IMR-90 (cell line): ENCODE results near the gene SARS2. TPM values are rescaled to one million over a fixed set of nuclear protein-coding genes. Genes with fewer than 3 reads are reported as not detected.

Experiments
- ATAC-seq: fragments of 200-7000 bp; cut with Tn5 transposase; 2 replicates; pipeline ENCODE4 v1.9.1; 2020; ENCODE audit warnings: low read depth, mild to moderate bottlenecking, moderate library complexity
- BruUV-seq: library from RNA; stranded (reverse); fragments of 400-500 nt; replicated peaks from 2 replicates; lab custom pipeline; 2021; lab: Mats Ljungman, UMichigan
- CTCF ChIA-PET: fragments of 300-600 bp; formaldehyde crosslinking; extraction: SDS; loops from one replicate; lab custom pipeline; 2021; ENCODE audit warnings: antibody characterized with exemption; lab: Yijun Ruan, JAX
- POLR2A ChIA-PET: fragments of 300-600 bp; sonication (Branson Sonifier 250); formaldehyde crosslinking; loops from one replicate; lab custom pipeline; 2022; ENCODE audit warnings: antibody characterized with exemption; ENCODE audit not compliant: unreplicated experiment; lab: Charles Lee
- DNase-seq: peaks from one replicate; pipeline ENCODE4 v3.0.0; 2013
- H2AFZ ChIP-seq: replicated peaks from 2 replicates; pipeline ENCODE3; 2013; ENCODE audit warnings: low read length, mild to moderate bottlenecking; ENCODE audit not compliant: poor library complexity
- H2AK5ac ChIP-seq: 2 replicates; pipeline ENCODE4 v1.6.1; 2013; ENCODE audit warnings: low read depth, low read length, inconsistent platforms
- H2AK9ac ChIP-seq: replicated peaks from 2 replicates; pipeline ENCODE3; 2013; ENCODE audit warnings: mild to moderate bottlenecking, low read depth, low read length, moderate library complexity; ENCODE audit not compliant: poor library complexity
- H2BK120ac ChIP-seq: 2 replicates; pipeline ENCODE4 v1.6.1; 2013; ENCODE audit warnings: low read depth, low read length, inconsistent platforms
- H2BK15ac ChIP-seq: 3 replicates; pipeline ENCODE4 v1.6.1; 2013; ENCODE audit warnings: low read depth, low read length, inconsistent platforms
- H2BK20ac ChIP-seq: 2 replicates; pipeline ENCODE4 v1.6.1; 2013; ENCODE audit warnings: low read depth, mild to moderate bottlenecking, inconsistent platforms, low read length, moderate library complexity
- H2BK5ac ChIP-seq: 2 replicates; pipeline ENCODE4 v1.6.1; 2013; ENCODE audit warnings: mild to moderate bottlenecking, low read depth, low read length, inconsistent platforms; ENCODE audit not compliant: poor library complexity, severe bottlenecking
- H3K14ac ChIP-seq: replicated peaks from 2 replicates; pipeline ENCODE4 v1.6.1; 2013; ENCODE audit warnings: low read depth, low read length, inconsistent platforms
- H3K18ac ChIP-seq: 2 replicates; pipeline ENCODE4 v1.6.1; 2013; ENCODE audit warnings: low read depth, low read length, control low read depth
- H3K23ac ChIP-seq: 2 replicates; pipeline ENCODE4 v1.6.1; 2013; ENCODE audit warnings: low read depth, low read length, inconsistent platforms
- H3K27ac ChIP-seq: 2 replicates; pipeline ENCODE4 v1.5.1; 2013; ENCODE audit warnings: mild to moderate bottlenecking, control low read depth, low read length; ENCODE audit not compliant: insufficient read depth
- H3K27me3 ChIP-seq: 2 replicates; pipeline ENCODE4 v1.6.1; 2013; ENCODE audit warnings: low read length; ENCODE audit not compliant: control insufficient read depth, insufficient read depth
- H3K36me3 ChIP-seq: 2 replicates; pipeline ENCODE4 v1.6.1; 2013; ENCODE audit warnings: low read length, mixed read lengths; ENCODE audit not compliant: control insufficient read depth, insufficient read depth
- H3K4ac ChIP-seq: 2 replicates; pipeline ENCODE4 v1.6.1; 2013; ENCODE audit warnings: low read depth, low read length, inconsistent platforms
- H3K4me1 ChIP-seq: 2 replicates; pipeline ENCODE4 v1.6.1; 2013; ENCODE audit warnings: low read length, mixed read lengths; ENCODE audit not compliant: control insufficient read depth, insufficient read depth
- H3K4me2 ChIP-seq: 2 replicates; pipeline ENCODE4 v1.6.1; 2013; ENCODE audit warnings: low read depth, mild to moderate bottlenecking, control low read depth, low read length, moderate library complexity
- H3K4me3 ChIP-seq: 2 replicates; pipeline ENCODE4 v1.5.1; 2013; ENCODE audit warnings: low read depth, mild to moderate bottlenecking, control low read depth, low read length, moderate library complexity; ENCODE audit not compliant: insufficient read depth
- H3K56ac ChIP-seq: 2 replicates; pipeline ENCODE4 v1.6.1; 2013; ENCODE audit warnings: low read length, inconsistent platforms; ENCODE audit not compliant: insufficient read depth; ENCODE audit errors: extremely low read depth
- H3K79me1 ChIP-seq, 2 experiments: 2 replicates each; pipeline ENCODE4 v1.6.1; 2013; ENCODE audit warnings: low read length in 2 of 2, inconsistent platforms in 1 of 2, low read depth in 1 of 2
- H3K9ac ChIP-seq: 2 replicates; pipeline ENCODE4 v1.6.1; 2013; ENCODE audit warnings: low read depth, low read length, control low read depth
- H3K9me1 ChIP-seq: 2 replicates; pipeline ENCODE4 v1.6.1; 2013; ENCODE audit warnings: low read length, inconsistent platforms; ENCODE audit not compliant: insufficient read depth
- H3K9me3 ChIP-seq: 2 replicates; pipeline ENCODE4 v1.6.1; 2013; ENCODE audit warnings: low read length; ENCODE audit not compliant: control insufficient read depth, insufficient read depth
- H4K20me1 ChIP-seq: 2 replicates; pipeline ENCODE4 v1.6.1; 2013; ENCODE audit warnings: low read length, inconsistent platforms; ENCODE audit not compliant: insufficient read depth
- H4K5ac ChIP-seq: 2 replicates; pipeline ENCODE4 v1.6.1; 2013; ENCODE audit warnings: mild to moderate bottlenecking, low read depth, low read length, control low read depth
- H4K8ac ChIP-seq, 2 experiments: 2 replicates each; pipeline ENCODE4 v1.6.1; 2013; ENCODE audit warnings: low read depth in 2 of 2, low read length in 2 of 2, control low read depth in 1 of 2, inconsistent platforms in 1 of 2
- H4K91ac ChIP-seq: 2 replicates; pipeline ENCODE4 v1.6.1; 2013; ENCODE audit warnings: low read depth, low read length, inconsistent platforms; ENCODE audit not compliant: insufficient read depth
- BHLHE40 ChIP-seq: fragments of 150-350 bp; IDR thresholded peaks from 2 replicates; pipeline ENCODE4 v1.6.1; 2016; ENCODE audit warnings: mild to moderate bottlenecking, low read depth, low read length
- CEBPB ChIP-seq: IDR thresholded peaks from 2 replicates; pipeline ENCODE4 v1.6.1; 2012; ENCODE audit warnings: low read depth, low read length, improper control_type of control experiment
- CHD1 ChIP-seq: IDR thresholded peaks from 2 replicates; pipeline ENCODE4 v1.6.1; 2012; ENCODE audit warnings: low read depth, low read length, improper control_type of control experiment
- FOS ChIP-seq: fragments of 150-350 bp; IDR thresholded peaks from 2 replicates; pipeline ENCODE4 v1.6.1; 2016; ENCODE audit warnings: low read depth, low read length
- MAFK ChIP-seq: IDR thresholded peaks from 2 replicates; pipeline ENCODE4 v1.6.1; 2012; ENCODE audit warnings: low read depth, low read length, improper control_type of control experiment
- MAZ ChIP-seq: IDR thresholded peaks from 2 replicates; pipeline ENCODE4 v1.6.1; 2012; ENCODE audit warnings: low read depth, mild to moderate bottlenecking, low read length, improper control_type of control experiment, moderate library complexity, borderline replicate concordance
- NFE2L2 ChIP-seq: fragments of 150-350 bp; IDR thresholded peaks from 2 replicates; pipeline ENCODE4 v1.6.1; 2016; ENCODE audit warnings: low read depth, mild to moderate bottlenecking, low read length
- RAD21 ChIP-seq: IDR thresholded peaks from 2 replicates; pipeline ENCODE4 v1.6.1; 2012; ENCODE audit warnings: low read length, improper control_type of control experiment
- RCOR1 ChIP-seq: IDR thresholded peaks from 2 replicates; pipeline ENCODE4 v1.6.1; 2012; ENCODE audit warnings: mild to moderate bottlenecking, low read length, improper control_type of control experiment; ENCODE audit not compliant: insufficient replicate concordance
- RFX5 ChIP-seq: IDR thresholded peaks from 2 replicates; pipeline ENCODE4 v1.8.0; 2012; ENCODE audit warnings: low read depth, mild to moderate bottlenecking, low read length, moderate library complexity
- SMC3 ChIP-seq: fragments of 150-350 bp; IDR thresholded peaks from 2 replicates; pipeline ENCODE4 v1.6.1; 2016; ENCODE audit warnings: low read depth, mild to moderate bottlenecking, antibody characterized with exemption, low read length, moderate library complexity
- USF2 ChIP-seq: fragments of 150-350 bp; IDR thresholded peaks from 2 replicates; pipeline ENCODE4 v1.6.1; 2017; ENCODE audit warnings: mild to moderate bottlenecking, antibody characterized with exemption, low read length, low read depth
- WGBS, 2 experiments: methylation state at CpG; one replicate each; pipeline versions ENCODE4 v1.1.5 to v1.1.7; 2013; ENCODE audit warnings: missing lambda C conversion rate in 2 of 2; ENCODE audit not compliant: insufficient read length in 1 of 2; ENCODE audit errors: extremely low coverage in 2 of 2; 5-methylcytosine and 5-hydroxymethylcytosine counted together
- dilution Hi-C: fragments of 300-500 bp; cut with HindIII; formaldehyde crosslinking; loops from one replicate; pipeline ENCODE4 v1.14.3; 2018; ENCODE audit warnings: low sequenced_read_pairs; ENCODE audit not compliant: unreplicated experiment
- in situ Hi-C: fragments of 300-500 bp; cut with MboI; formaldehyde crosslinking; loops from 3 replicates; pipeline ENCODE4 v1.14.3; 2019; ENCODE audit warnings: low sequenced_read_pairs, inconsistent platforms, mixed read lengths
- intact Hi-C: fragments of 100-400 bp; cut with micrococcal nuclease; formaldehyde crosslinking; loops from 2 replicates; pipeline ENCODE4 v1.10.0; 2022
- polyA plus RNA-seq, 3 experiments: library from polyadenylated mRNA; depleted of rRNA; stranded (reverse); fragments of >200 nt; gene quantifications; 2 replicates each; pipeline ENCODE4 v1.2.3, GENCODE V29; 2012; ENCODE audit warnings: low replicate concordance in 1 of 3
- total RNA-seq: library from RNA; depleted of rRNA; stranded (reverse); fragments of >200 nt; gene quantifications from 2 replicates; pipeline ENCODE4 v1.2.3, GENCODE V29; 2012

SARS2 gene
- total and polyA plus RNA-seq, 2 of the 4 experiments (the other 2 are of a cell fraction): 10.8 to 33.4 TPM

GRCh38 chr19:38974624-38975213, 44.2 kb upstream of the SARS2 start:
- Histone ChIP-seq H3K9ac (peak overlapping the region; percentile 40), H2AFZ (peak overlapping the region; percentile 97), H3K4ac (peak overlapping the region; percentile 67), H4K91ac (peak overlapping the region; percentile 59), H3K56ac (peak overlapping the region; percentile 58), H2AK9ac (peak overlapping the region; percentile 93), H3K4me2 (peak overlapping the region; percentile 57), H3K14ac (peak overlapping the region; percentile 75; the same call in 1 of the 2 replicates), H3K79me1 (peaks cover 12 to 26% of the 10 kb centered on the region in 2 experiments; a peak in 3 of 4 replicates), H3K9me1 (0 out of 2 replicates have a peak, but pooled peaks cover 4% of the 10 kb centered on the region), H3K9me3 (no peaks in the 10 kb centered on the region), H3K27me3 (no peaks in the 10 kb centered on the region), H3K27ac (peak overlapping the region; percentile 78), H2BK15ac (no peak overlapping the region), H2AK5ac (no peak overlapping the region), H2BK120ac (peak overlapping the region; percentile 51; the same call in 1 of the 2 replicates), H4K20me1 (peaks cover 4% of the 10 kb centered on the region; the same call in 1 of the 2 replicates), H4K5ac (no peak overlapping the region), H4K8ac (peak overlapping the region; percentile 15 to 50), H3K36me3 (no peaks in the 10 kb centered on the region), H3K18ac (no peak overlapping the region), H2BK20ac (no peak overlapping the region), H3K23ac (peak overlapping the region; percentile 75), H3K4me1 (peaks cover 7% of the 10 kb centered on the region), H3K4me3 (peak overlapping the region; percentile 56), H2BK5ac (peak overlapping the region; percentile 43)
- intact Hi-C loops: no loop called here
- ChIA-PET POLR2A (no interaction called here), CTCF (no interaction called here)
- no peak for DNase-seq
- WGBS, 2 experiments: 0% methylated on average over 13 of the region's 19 CpGs; no CpG with 5 or more reads in 1 of the 2 experiments
- TF ChIP-seq USF2: no peak
- TF ChIP-seq CHD1: no peak
- no peak for TF ChIP-seq BHLHE40
- no peak for TF ChIP-seq SMC3
- no peak for TF ChIP-seq CEBPB
- no peak for TF ChIP-seq RCOR1
- no peak for TF ChIP-seq FOS
- no peak for TF ChIP-seq MAFK
- no peak for TF ChIP-seq RAD21
- TF ChIP-seq NFE2L2: no peak
- no peak for TF ChIP-seq MAZ
- TF ChIP-seq RFX5: no peak
- in situ Hi-C loops: no loop called here
- dilution Hi-C loops: no loop called here
- 0 out of 2 replicates have a peak, but pooled peaks have one; percentile 4 for ATAC-seq
- BruUV-seq: no TSS peak
